WTC11 (cell line): ENCODE results near the gene CRAMP1. TPM values are rescaled to one million over a fixed set of nuclear protein-coding genes. Genes with fewer than 3 reads are reported as not detected.
A peak's percentile ranks its signal among the peaks of the same experiment; 100 is the strongest.

ENCODE experiments used
- ATAC-seq: fragments of 200-7000 bp; cut with Tn5 transposase; 2 replicates; pipeline ENCODE4 v1.10.0; 2021; ENCODE audit warnings: mild to moderate bottlenecking, moderate library complexity
- CTCF ChIA-PET: fragments of 300-600 bp; sonication (Branson Sonifier 250); formaldehyde crosslinking; loops from one replicate; lab custom pipeline; 2021; ENCODE audit warnings: antibody characterized with exemption; lab: Charles Lee
- POLR2A ChIA-PET: fragments of 350-600 bp; sonication (Branson Sonifier 250); formaldehyde crosslinking; loops from one replicate; lab custom pipeline; 2021; ENCODE audit warnings: antibody characterized with exemption; lab: Charles Lee
- DNase-seq: peaks from one replicate; pipeline ENCODE4 v3.0.0; 2021; ENCODE audit warnings: low spot score
- H3K27ac Mint-ChIP-seq: 2 replicates; pipeline ENCODE4 v1.8.0; 2021; ENCODE audit warnings: mixed read lengths
- H3K27me3 Mint-ChIP-seq: 2 replicates; pipeline ENCODE4 v1.8.0; 2021; ENCODE audit warnings: low read depth, mild to moderate bottlenecking, moderate library complexity, mixed read lengths
- H3K36me3 Mint-ChIP-seq: 2 replicates; pipeline ENCODE4 v1.8.0; 2021; ENCODE audit warnings: mixed read lengths
- H3K4me1 Mint-ChIP-seq: 2 replicates; pipeline ENCODE4 v1.8.0; 2022; ENCODE audit warnings: mixed read lengths
- H3K4me3 Mint-ChIP-seq: 2 replicates; pipeline ENCODE4 v1.8.0; 2021; ENCODE audit warnings: mild to moderate bottlenecking, moderate library complexity, mixed read lengths
- H3K9me3 Mint-ChIP-seq: 2 replicates; pipeline ENCODE4 v1.8.0; 2021; ENCODE audit warnings: mixed read lengths
- ARID4B ChIP-seq: sonication (generic); formaldehyde crosslinking; IDR thresholded peaks from 2 replicates; pipeline ENCODE4 v1.8.0; 2023; ENCODE audit warnings: missing genetic modification reagents, mild to moderate bottlenecking, borderline replicate concordance
- ATF1 ChIP-seq: sonication (generic); formaldehyde crosslinking; IDR thresholded peaks from 2 replicates; pipeline ENCODE4 v1.8.1; 2023; ENCODE audit warnings: mild to moderate bottlenecking, moderate library complexity, missing genetic modification reagents
- ERG ChIP-seq: fragments of 250-450 bp; sonication (Bioruptor Pico); IDR thresholded peaks from 2 replicates; pipeline ENCODE4 v1.8.0; 2021; ENCODE audit warnings: mild to moderate bottlenecking
- HMGA2 ChIP-seq: fragments of 250-450 bp; sonication (Bioruptor Pico); IDR thresholded peaks from 2 replicates; pipeline ENCODE4 v1.4.0; 2021; ENCODE audit warnings: mild to moderate bottlenecking, moderate library complexity
- JAZF1 ChIP-seq: fragments of 250-450 bp; sonication (Bioruptor Pico); IDR thresholded peaks from 2 replicates; pipeline ENCODE4 v1.9.0; 2021; ENCODE audit warnings: moderate library complexity, mild to moderate bottlenecking, inconsistent platforms
- MXD4 ChIP-seq: fragments of 250-450 bp; sonication (Bioruptor Pico); IDR thresholded peaks from 2 replicates; pipeline ENCODE4 v1.8.0; 2021; ENCODE audit warnings: mild to moderate bottlenecking, moderate library complexity, borderline replicate concordance
- NFATC4 ChIP-seq: fragments of 250-450 bp; sonication (Bioruptor Pico); IDR thresholded peaks from 2 replicates; pipeline ENCODE4 v1.9.0; 2021; ENCODE audit warnings: mild to moderate bottlenecking
- OVOL2 ChIP-seq: fragments of 250-450 bp; sonication (Bioruptor Pico); IDR thresholded peaks from 2 replicates; pipeline ENCODE4 v1.9.0; 2021; ENCODE audit warnings: mild to moderate bottlenecking, borderline replicate concordance
- RORB ChIP-seq: fragments of 250-450 bp; sonication (Bioruptor Pico); IDR thresholded peaks from 2 replicates; pipeline ENCODE4 v1.9.0; 2021; ENCODE audit warnings: mild to moderate bottlenecking
- TCF7 ChIP-seq: sonication (generic); formaldehyde crosslinking; IDR thresholded peaks from 2 replicates; pipeline ENCODE4 v1.8.0; 2022; ENCODE audit warnings: mild to moderate bottlenecking, low read depth, missing genetic modification reagents, moderate library complexity
- ZBTB21 ChIP-seq: sonication (generic); formaldehyde crosslinking; IDR thresholded peaks from 2 replicates; pipeline ENCODE4 v1.8.1; 2023; ENCODE audit warnings: mild to moderate bottlenecking, missing genetic modification reagents, borderline replicate concordance
- ZNF121 ChIP-seq: sonication (generic); formaldehyde crosslinking; IDR thresholded peaks from 2 replicates; pipeline ENCODE4 v1.8.0; 2023; ENCODE audit warnings: missing genetic modification reagents
- ZNF317 ChIP-seq: sonication (generic); formaldehyde crosslinking; IDR thresholded peaks from 2 replicates; pipeline ENCODE4 v1.8.1; 2023; ENCODE audit warnings: low read depth, mild to moderate bottlenecking, moderate library complexity, missing genetic modification reagents, borderline replicate concordance
- ZNF423 ChIP-seq: fragments of 250-450 bp; sonication (Bioruptor Pico); IDR thresholded peaks from 2 replicates; pipeline ENCODE4 v2.1.2; 2022; ENCODE audit warnings: mild to moderate bottlenecking, moderate library complexity
- ZNF671 ChIP-seq: fragments of 250-450 bp; sonication (Bioruptor Pico); IDR thresholded peaks from 2 replicates; pipeline ENCODE4 v1.8.0; 2021; ENCODE audit warnings: mild to moderate bottlenecking
- total RNA-seq: library from RNA; stranded (reverse); gene quantifications from 3 replicates; pipeline ENCODE4 v1.2.3, GENCODE V29; 2021
- TF ChIP-seq, protein P1 (sequence below): sonication (generic); formaldehyde crosslinking; IDR thresholded peaks from 2 replicates; pipeline ENCODE4 v1.8.0; 2022; ENCODE audit warnings: mild to moderate bottlenecking, missing genetic modification reagents
- TF ChIP-seq, protein P2 (sequence below): sonication (generic); formaldehyde crosslinking; IDR thresholded peaks from 2 replicates; pipeline ENCODE4 v1.8.1; 2023; ENCODE audit warnings: mild to moderate bottlenecking, missing genetic modification reagents, moderate library complexity
- TF ChIP-seq, protein P3 (sequence below): sonication (generic); formaldehyde crosslinking; conservative IDR thresholded peaks from 2 replicates; pipeline ENCODE4 v1.8.1; 2022; ENCODE audit warnings: mild to moderate bottlenecking, missing genetic modification reagents
- TF ChIP-seq, protein P4 (sequence below): fragments of 250-450 bp; sonication (Bioruptor Pico); IDR thresholded peaks from 2 replicates; pipeline ENCODE4 v1.9.0; 2021; ENCODE audit warnings: mild to moderate bottlenecking
- TF ChIP-seq, protein P5 (sequence below): fragments of 250-450 bp; sonication (Bioruptor Pico); IDR thresholded peaks from 2 replicates; pipeline ENCODE4 v1.9.0; 2021; ENCODE audit warnings: mild to moderate bottlenecking

CRAMP1 gene
- total RNA-seq, 1 experiment from 2014 or later = 27.4 TPM

- TF ChIP-seq ARID4B (CRISPR knock-in tag) (no peak), ZNF423 (no peak), ZNF317 (CRISPR knock-in tag) (no peak), OVOL2 (CRISPR knock-in tag) (no peak), JAZF1 (CRISPR knock-in tag) (no peak), MXD4 (CRISPR knock-in tag) (no peak)
- TF ChIP-seq, protein P1, sequence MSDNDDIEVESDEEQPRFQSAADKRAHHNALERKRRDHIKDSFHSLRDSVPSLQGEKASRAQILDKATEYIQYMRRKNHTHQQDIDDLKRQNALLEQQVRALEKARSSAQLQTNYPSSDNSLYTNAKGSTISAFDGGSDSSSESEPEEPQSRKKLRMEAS (CRISPR knock-in tag) = no peak
- TF ChIP-seq, protein P2, sequence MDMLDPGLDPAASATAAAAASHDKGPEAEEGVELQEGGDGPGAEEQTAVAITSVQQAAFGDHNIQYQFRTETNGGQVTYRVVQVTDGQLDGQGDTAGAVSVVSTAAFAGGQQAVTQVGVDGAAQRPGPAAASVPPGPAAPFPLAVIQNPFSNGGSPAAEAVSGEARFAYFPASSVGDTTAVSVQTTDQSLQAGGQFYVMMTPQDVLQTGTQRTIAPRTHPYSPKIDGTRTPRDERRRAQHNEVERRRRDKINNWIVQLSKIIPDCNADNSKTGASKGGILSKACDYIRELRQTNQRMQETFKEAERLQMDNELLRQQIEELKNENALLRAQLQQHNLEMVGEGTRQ = no peak
- TF ChIP-seq, all 79 proteins: peak for 0
Measured at GRCh38 chr16:1681032-1681431, 68.9 kb downstream of the CRAMP1 start (continued).

DNA sequence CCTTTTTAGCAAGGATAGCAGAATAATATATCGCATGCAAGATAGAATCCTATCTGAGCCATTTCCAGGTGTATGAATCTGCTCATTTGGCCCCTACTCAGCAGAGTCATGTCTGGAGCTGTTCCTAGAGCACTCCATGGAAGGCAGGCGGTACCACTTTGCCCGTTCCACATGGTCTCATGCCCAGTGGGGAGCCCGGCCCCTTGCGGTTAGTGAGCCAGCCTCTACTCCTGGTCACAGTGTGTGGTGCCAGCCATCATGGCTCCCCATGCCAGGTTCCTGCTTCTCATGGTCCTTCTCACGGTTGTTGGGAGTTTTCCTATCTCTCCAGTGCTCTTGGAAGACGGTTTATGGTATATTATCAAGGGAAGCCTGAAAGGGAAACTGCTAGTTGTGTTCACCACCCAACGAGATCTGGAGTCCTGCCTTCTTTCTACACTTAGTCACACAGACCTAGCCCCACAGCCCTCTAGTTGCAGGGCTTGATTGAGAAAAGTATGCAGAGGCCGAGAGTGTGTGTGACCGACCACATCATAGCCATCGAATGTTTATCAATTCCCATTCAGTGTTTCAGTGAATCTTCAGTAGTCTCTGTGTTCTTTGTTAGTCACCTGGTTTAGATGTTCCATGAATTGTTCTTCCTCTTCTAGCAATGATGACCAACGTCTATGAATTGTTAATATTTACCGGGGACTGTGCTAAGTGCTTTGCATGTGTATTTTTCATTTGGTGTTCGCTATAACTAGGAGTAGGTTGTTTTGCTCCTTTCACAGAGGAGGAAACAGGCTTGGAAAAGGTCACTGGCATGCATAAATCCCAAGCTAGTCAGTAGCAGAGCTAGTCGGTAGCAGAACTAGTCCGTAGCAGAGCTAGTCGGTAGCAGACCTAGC, 75.5 kb downstream of the CRAMP1 start:
- ATAC-seq (no peak), DNase-seq (no peak)
- no peak overlapping the region for H3K4me3 Mint-ChIP-seq
- no peaks in the 10 kb centered on the region for H3K4me1 Mint-ChIP-seq
- ChIA-PET CTCF (interaction anchor here (0.9 kb wide), 1 partner anchor 18 kb away, joined by 3 read pairs; the partner anchor contains the start of gene MAPK8IP3), POLR2A (no interaction called here)
- H3K27ac Mint-ChIP-seq = peak overlapping the region; percentile 35
- H3K9me3 Mint-ChIP-seq = no peaks in the 10 kb centered on the region
- H3K27me3 Mint-ChIP-seq = no peaks in the 10 kb centered on the region
- H3K36me3 Mint-ChIP-seq = peaks cover 78% of the 10 kb centered on the region
- no peak for TF ChIP-seq ZBTB21
- TF ChIP-seq, protein P3, sequence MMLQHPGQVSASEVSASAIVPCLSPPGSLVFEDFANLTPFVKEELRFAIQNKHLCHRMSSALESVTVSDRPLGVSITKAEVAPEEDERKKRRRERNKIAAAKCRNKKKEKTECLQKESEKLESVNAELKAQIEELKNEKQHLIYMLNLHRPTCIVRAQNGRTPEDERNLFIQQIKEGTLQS = no peak
- no peak for TF ChIP-seq ATF1 (CRISPR knock-in tag)
- no peak for TF ChIP-seq ERG
- no peak for TF ChIP-seq ZNF671 (CRISPR knock-in tag)
- TF ChIP-seq, protein P4, sequence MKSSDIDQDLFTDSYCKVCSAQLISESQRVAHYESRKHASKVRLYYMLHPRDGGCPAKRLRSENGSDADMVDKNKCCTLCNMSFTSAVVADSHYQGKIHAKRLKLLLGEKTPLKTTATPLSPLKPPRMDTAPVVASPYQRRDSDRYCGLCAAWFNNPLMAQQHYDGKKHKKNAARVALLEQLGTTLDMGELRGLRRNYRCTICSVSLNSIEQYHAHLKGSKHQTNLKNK (CRISPR knock-in tag) = no peak
- no peak for TF ChIP-seq MXD4 (CRISPR knock-in tag)
- TF ChIP-seq HMGA2 (CRISPR knock-in tag) = no peak
- no peak for TF ChIP-seq NFATC4 (CRISPR knock-in tag)
- TF ChIP-seq TCF7 (CRISPR knock-in tag) = no peak
- TF ChIP-seq RORB = no peak
- no peak for TF ChIP-seq ZNF121 (CRISPR knock-in tag)
- TF ChIP-seq, protein P5, sequence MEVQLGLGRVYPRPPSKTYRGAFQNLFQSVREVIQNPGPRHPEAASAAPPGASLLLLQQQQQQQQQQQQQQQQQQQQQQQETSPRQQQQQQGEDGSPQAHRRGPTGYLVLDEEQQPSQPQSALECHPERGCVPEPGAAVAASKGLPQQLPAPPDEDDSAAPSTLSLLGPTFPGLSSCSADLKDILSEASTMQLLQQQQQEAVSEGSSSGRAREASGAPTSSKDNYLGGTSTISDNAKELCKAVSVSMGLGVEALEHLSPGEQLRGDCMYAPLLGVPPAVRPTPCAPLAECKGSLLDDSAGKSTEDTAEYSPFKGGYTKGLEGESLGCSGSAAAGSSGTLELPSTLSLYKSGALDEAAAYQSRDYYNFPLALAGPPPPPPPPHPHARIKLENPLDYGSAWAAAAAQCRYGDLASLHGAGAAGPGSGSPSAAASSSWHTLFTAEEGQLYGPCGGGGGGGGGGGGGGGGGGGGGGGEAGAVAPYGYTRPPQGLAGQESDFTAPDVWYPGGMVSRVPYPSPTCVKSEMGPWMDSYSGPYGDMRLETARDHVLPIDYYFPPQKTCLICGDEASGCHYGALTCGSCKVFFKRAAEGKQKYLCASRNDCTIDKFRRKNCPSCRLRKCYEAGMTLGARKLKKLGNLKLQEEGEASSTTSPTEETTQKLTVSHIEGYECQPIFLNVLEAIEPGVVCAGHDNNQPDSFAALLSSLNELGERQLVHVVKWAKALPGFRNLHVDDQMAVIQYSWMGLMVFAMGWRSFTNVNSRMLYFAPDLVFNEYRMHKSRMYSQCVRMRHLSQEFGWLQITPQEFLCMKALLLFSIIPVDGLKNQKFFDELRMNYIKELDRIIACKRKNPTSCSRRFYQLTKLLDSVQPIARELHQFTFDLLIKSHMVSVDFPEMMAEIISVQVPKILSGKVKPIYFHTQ = no peak
